Gastrocnemius medialis (tissue), 4 donors: ENCODE results near the gene ZNF853. TPM values are rescaled to one million over a fixed set of nuclear protein-coding genes. Genes with fewer than 3 reads are reported as not detected.

Source experiments
- ATAC-seq, 2 donors: fragments of 150-250 bp; one replicate each; pipeline ENCODE4 v1.9.1; 2016
- DNase-seq, 2 donors: peaks; one replicate each; pipeline ENCODE4 v3.0.0-alpha.2; 2019
- H3K27ac ChIP-seq, 4 donors: fragments of 200-600 bp; sonication (generic); 1 replicate in 1 of 4; 2 replicates in 3 of 4; pipeline ENCODE4 v1.5.1; 2016 to 2018; ENCODE audit warnings: mild to moderate bottlenecking in 2 of 4, moderate library complexity in 1 of 4
- H3K27me3 ChIP-seq, 3 donors: fragments of 200-600 bp; sonication (generic) in 2 of 3; 1 replicate in 1 of 3; 2 replicates in 2 of 3; pipeline versions ENCODE4 v1.5.1 to v1.6.0; 2016 to 2019; ENCODE audit warnings: mild to moderate bottlenecking in 1 of 3, moderate library complexity in 1 of 3
- H3K36me3 ChIP-seq, 2 donors: fragments of 200-600 bp; sonication (generic) in 1 of 2; one replicate each; pipeline ENCODE4 v1.5.1; 2017 to 2018
- H3K4me1 ChIP-seq, 2 donors: fragments of 200-600 bp; sonication (generic) in 1 of 2; one replicate each; pipeline ENCODE4 v1.5.1; 2016 to 2017; ENCODE audit warnings: mild to moderate bottlenecking in 2 of 2
- H3K4me3 ChIP-seq, 4 donors: fragments of 200-600 bp; sonication (generic) in 3 of 4; 1 replicate in 1 of 4; 2 replicates in 3 of 4; pipeline ENCODE4 v1.5.1; 2016 to 2019; ENCODE audit warnings: mild to moderate bottlenecking in 2 of 4
- H3K9me3 ChIP-seq, 3 donors: fragments of 200-600 bp; sonication (generic) in 2 of 3; 1 replicate in 1 of 3; 2 replicates in 2 of 3; pipeline ENCODE4 v1.5.1; 2016 to 2019
- CTCF ChIP-seq, 5 experiments: fragments of 450-650 bp in 3 of 5; fragments of 200-600 bp in 2 of 5; sonication (generic) in 2 of 5; IDR thresholded peaks in 4 of 5; conservative IDR thresholded peaks in 1 of 5; 1 replicate in 4 of 5; 2 replicates in 1 of 5; pipeline ENCODE4 v1.5.1; 2016 to 2019; ENCODE audit warnings: antibody characterized with exemption in 5 of 5, mild to moderate bottlenecking in 3 of 5, moderate library complexity in 3 of 5
- POLR2A ChIP-seq, 2 donors: fragments of 450-650 bp; IDR thresholded peaks; one replicate each; pipeline ENCODE4 v1.6.1; 2017; ENCODE audit warnings: antibody characterized with exemption in 2 of 2, mild to moderate bottlenecking in 2 of 2, moderate library complexity in 2 of 2
- in situ Hi-C, 4 donors: fragments of 200-750 bp; cut with MboI; loops; one replicate each; pipeline versions ENCODE4 v1.15.0 to v1.8.0; 2017; ENCODE audit warnings: low sequenced_read_pairs in 4 of 4
- intact Hi-C: fragments of 100-400 bp; cut with DNase I; formaldehyde crosslinking; loops from one replicate; pipeline ENCODE4 v1.15.1; 2023; ENCODE audit warnings: low total_unique reads
- total RNA-seq, 4 donors: library from RNA; depleted of rRNA; stranded (reverse); fragments of >200 nt; gene quantifications; one replicate each; pipeline versions ENCODE4 v1.1.0 to v1.2.3, GENCODE V29; 2016

Gene ZNF853
- total RNA-seq, 4 donors from 2014 or later = 9.5 to 21.6 (median 13.0) TPM

- ATAC-seq (no peak), DNase-seq (no peak)
- in situ Hi-C loops = no loop called here
- no peaks in the 10 kb centered on the region for H3K9me3 ChIP-seq
- no peaks in the 10 kb centered on the region for H3K4me1 ChIP-seq
- TF ChIP-seq CTCF (IDR thresholded peaks at IDR 0.05 in 4 of 5, conservative IDR thresholded peaks at IDR 0.05 in 1 of 5) (no peak), POLR2A (IDR thresholded peaks at IDR 0.05) (no peak)
- H3K27ac ChIP-seq = no peak overlapping the region
- H3K36me3 ChIP-seq = peaks cover 0 to 11% of the 10 kb centered on the region in 2 donors
- H3K4me3 ChIP-seq = no peak overlapping the region
- intact Hi-C loops = no loop called here
- no peaks in the 10 kb centered on the region for H3K27me3 ChIP-seq
Measured at GRCh38 chr7:6622134-6622710, 6.8 kb downstream of the ZNF853 start.

GRCh38 chr7:6623589-6624245 lies 8.3 kb downstream of the ZNF853 start:
- no peak for ATAC-seq
- TF ChIP-seq POLR2A (IDR thresholded peaks at IDR 0.05) (no peak), CTCF (IDR thresholded peaks at IDR 0.05 in 4 of 5, conservative IDR thresholded peaks at IDR 0.05 in 1 of 5) (no peak)
- no peak overlapping the region for H3K27ac ChIP-seq
- no peak for DNase-seq
- no peak overlapping the region for H3K4me3 ChIP-seq
- H3K9me3 ChIP-seq = no peaks in the 10 kb centered on the region
- in situ Hi-C loops (no loop called here), intact Hi-C loops (no loop called here)
- H3K36me3 ChIP-seq = peaks cover 0 to 7% of the 10 kb centered on the region in 2 donors
- H3K27me3 ChIP-seq = no peaks in the 10 kb centered on the region
- H3K4me1 ChIP-seq = no peaks in the 10 kb centered on the region

GRCh38 chr7:6624246-6624611 lies 8.8 kb downstream of the ZNF853 start:
- H3K27me3 ChIP-seq = no peaks in the 10 kb centered on the region
- TF ChIP-seq CTCF (IDR thresholded peaks at IDR 0.05 in 4 of 5, conservative IDR thresholded peaks at IDR 0.05 in 1 of 5) = no peak
- no peak for TF ChIP-seq POLR2A (IDR thresholded peaks at IDR 0.05)
- in situ Hi-C loops = no loop called here

GRCh38 chr7:6628045-6628444 lies 12.6 kb downstream of the ZNF853 start:
- Histone ChIP-seq H3K36me3 (no peaks in the 10 kb centered on the region), H3K9me3 (no peaks in the 10 kb centered on the region), H3K27me3 (no peaks in the 10 kb centered on the region), H3K4me3 (no peak overlapping the region), H3K27ac (no peak overlapping the region), H3K4me1 (no peaks in the 10 kb centered on the region)
- no peak for TF ChIP-seq CTCF (IDR thresholded peaks at IDR 0.05 in 4 of 5, conservative IDR thresholded peaks at IDR 0.05 in 1 of 5)
- intact Hi-C loops = no loop called here
- in situ Hi-C loops = no loop called here
- no peak for DNase-seq
- ATAC-seq = no peak

More at GRCh38 chr7:6624246-6624611, 8.8 kb downstream of the ZNF853 start:
- intact Hi-C loops = no loop called here
- no peaks in the 10 kb centered on the region for H3K4me1 ChIP-seq
- no peak for ATAC-seq
- no peak for DNase-seq
- peaks cover 0 to 7% of the 10 kb centered on the region in 2 donors for H3K36me3 ChIP-seq
- no peak overlapping the region for H3K27ac ChIP-seq
- no peak overlapping the region for H3K4me3 ChIP-seq
- no peaks in the 10 kb centered on the region for H3K9me3 ChIP-seq
